Stimulated activated naive CD8-positive, alpha-beta T cell treated with anti-CD3 and anti-CD28 coated beads, Interleukin-15, amount 100 ng/mL, for 72 hours (primary cell): Measurements from ENCODE around the gene SUGP1.

Experiments used
- ATAC-seq: fragments of 150-1000 bp; cut with Tn5 transposase; 2 replicates; pipeline ENCODE4 v1.10.0; 2021; ENCODE audit warnings: mild to moderate bottlenecking, moderate library complexity
- DNase-seq, 2 donors: peaks; one replicate each; pipeline ENCODE4 v3.0.0; 2021 to 2022
- H3K27ac Mint-ChIP-seq, 2 donors: one replicate each; pipeline ENCODE4 v1.8.0; 2022; ENCODE audit warnings: mild to moderate bottlenecking in 2 of 2, mixed read lengths in 2 of 2, moderate library complexity in 2 of 2
- H3K27me3 Mint-ChIP-seq: one replicate; pipeline ENCODE4 v1.8.0; 2022; ENCODE audit warnings: mixed read lengths
- H3K4me1 Mint-ChIP-seq: one replicate; pipeline ENCODE4 v1.8.0; 2022; ENCODE audit warnings: mild to moderate bottlenecking, mixed read lengths
- H3K4me3 Mint-ChIP-seq, 2 donors: one replicate each; pipeline ENCODE4 v1.8.0; 2022; ENCODE audit warnings: mild to moderate bottlenecking in 2 of 2, mixed read lengths in 2 of 2, moderate library complexity in 1 of 2
- H3K9me3 Mint-ChIP-seq, 2 donors: one replicate each; pipeline ENCODE4 v1.8.0; 2022; ENCODE audit warnings: mixed read lengths in 2 of 2

The SUGP1 gene

GRCh38 chr19:19324059-19324770 is 3.9 kb upstream of the SUGP1 start:
- H3K27ac Mint-ChIP-seq, result peak overlapping the region in 1 of 2 donors; percentile 2
- DNase-seq (no peak), ATAC-seq (no peak)
- no peaks in the 10 kb centered on the region for H3K27me3 Mint-ChIP-seq
- H3K4me3 Mint-ChIP-seq, result no peak overlapping the region
- H3K9me3 Mint-ChIP-seq, result no peaks in the 10 kb centered on the region
- peaks cover 57% of the 10 kb centered on the region for H3K4me1 Mint-ChIP-seq

GRCh38 chr19:19321141-19321577 is 850 bp upstream of the SUGP1 start:
- Mint-ChIP-seq H3K4me3 (peak overlapping the region; percentile 88 to 98), H3K27me3 (no peaks in the 10 kb centered on the region), H3K27ac (peak overlapping the region; percentile 91 to 100), H3K9me3 (no peaks in the 10 kb centered on the region), H3K4me1 (peaks cover 57% of the 10 kb centered on the region)
- ATAC-seq (no peak), DNase-seq (no peak)

- Mint-ChIP-seq H3K27ac (peak overlapping the region; percentile 100), H3K4me1 (peaks cover 57% of the 10 kb centered on the region), H3K9me3 (no peaks in the 10 kb centered on the region), H3K27me3 (no peaks in the 10 kb centered on the region), H3K4me3 (peak overlapping the region; percentile 88 to 98)
- ATAC-seq (peak; percentile 23), DNase-seq (no peak)
Measured at GRCh38 chr19:19319732-19320360, 463 bp downstream of the SUGP1 start.

GRCh38 chr19:19316082-19316481 is 4.2 kb downstream of the SUGP1 start:
- Mint-ChIP-seq H3K9me3 (no peaks in the 10 kb centered on the region), H3K27me3 (no peaks in the 10 kb centered on the region), H3K4me3 (no peak overlapping the region), H3K4me1 (peaks cover 32% of the 10 kb centered on the region), H3K27ac (peak overlapping the region in 1 of 2 donors; percentile 93)
- DNase-seq (no peak), ATAC-seq (no peak)

GRCh38 chr19:19315444-19315843 is 4.9 kb downstream of the SUGP1 start:
- DNase-seq, result no peak
- ATAC-seq, result no peak
- Mint-ChIP-seq H3K27me3 (no peaks in the 10 kb centered on the region), H3K4me1 (peaks cover 32% of the 10 kb centered on the region), H3K4me3 (no peak overlapping the region), H3K27ac (peak overlapping the region; percentile 83 to 89), H3K9me3 (no peaks in the 10 kb centered on the region)

GRCh38 chr19:19308373-19308772 is 11.9 kb downstream of the SUGP1 start:
- Mint-ChIP-seq H3K9me3 (no peaks in the 10 kb centered on the region), H3K4me1 (no peaks in the 10 kb centered on the region), H3K27me3 (no peaks in the 10 kb centered on the region), H3K4me3 (no peak overlapping the region), H3K27ac (no peak overlapping the region)
- DNase-seq (no peak), ATAC-seq (no peak)

- Mint-ChIP-seq H3K27me3 (no peaks in the 10 kb centered on the region), H3K4me3 (no peak overlapping the region), H3K4me1 (no peaks in the 10 kb centered on the region), H3K27ac (no peak overlapping the region), H3K9me3 (no peaks in the 10 kb centered on the region)
- ATAC-seq (no peak), DNase-seq (no peak)
Measured at GRCh38 chr19:19306191-19306590, 14.1 kb downstream of the SUGP1 start.

GRCh38 chr19:19305696-19306095 is 14.6 kb downstream of the SUGP1 start:
- H3K4me1 Mint-ChIP-seq, result no peaks in the 10 kb centered on the region
- H3K27me3 Mint-ChIP-seq, result no peaks in the 10 kb centered on the region
- DNase-seq (no peak), ATAC-seq (no peak)
- no peaks in the 10 kb centered on the region for H3K9me3 Mint-ChIP-seq
- H3K4me3 Mint-ChIP-seq, result no peak overlapping the region
- peak overlapping the region in 1 of 2 donors; percentile 34 for H3K27ac Mint-ChIP-seq

GRCh38 chr19:19305066-19305465 is 15.2 kb downstream of the SUGP1 start:
- no peaks in the 10 kb centered on the region for H3K4me1 Mint-ChIP-seq
- no peaks in the 10 kb centered on the region for H3K9me3 Mint-ChIP-seq
- no peaks in the 10 kb centered on the region for H3K27me3 Mint-ChIP-seq
- no peak for DNase-seq
- no peak overlapping the region for H3K4me3 Mint-ChIP-seq
- ATAC-seq, result no peak
- no peak overlapping the region for H3K27ac Mint-ChIP-seq

GRCh38 chr19:19304186-19304965 is 15.9 kb downstream of the SUGP1 start:
- Mint-ChIP-seq H3K4me1 (no peaks in the 10 kb centered on the region), H3K4me3 (no peak overlapping the region), H3K27me3 (no peaks in the 10 kb centered on the region), H3K27ac (peak overlapping the region in 1 of 2 donors; percentile 33), H3K9me3 (no peaks in the 10 kb centered on the region)
- DNase-seq, result no peak
- no peak for ATAC-seq

GRCh38 chr19:19303411-19303810 is 16.9 kb downstream of the SUGP1 start:
- Mint-ChIP-seq H3K4me3 (no peak overlapping the region), H3K27me3 (no peaks in the 10 kb centered on the region), H3K27ac (peak overlapping the region in 1 of 2 donors; percentile 74), H3K4me1 (no peaks in the 10 kb centered on the region), H3K9me3 (no peaks in the 10 kb centered on the region)
- DNase-seq (no peak), ATAC-seq (no peak)

GRCh38 chr19:19300613-19301012 is 19.7 kb downstream of the SUGP1 start:
- Mint-ChIP-seq H3K4me1 (no peaks in the 10 kb centered on the region), H3K27ac (no peak overlapping the region), H3K9me3 (no peaks in the 10 kb centered on the region), H3K27me3 (no peaks in the 10 kb centered on the region), H3K4me3 (no peak overlapping the region)
- no peak for ATAC-seq
- no peak for DNase-seq

- Mint-ChIP-seq H3K4me3 (no peak overlapping the region), H3K4me1 (no peaks in the 10 kb centered on the region), H3K27me3 (no peaks in the 10 kb centered on the region), H3K27ac (no peak overlapping the region), H3K9me3 (no peaks in the 10 kb centered on the region)
- ATAC-seq (no peak), DNase-seq (no peak)
Measured at GRCh38 chr19:19297759-19298158, 22.6 kb downstream of the SUGP1 start.

- no peak for ATAC-seq
- Mint-ChIP-seq H3K27ac (peak overlapping the region in 1 of 2 donors; percentile 34), H3K4me3 (no peak overlapping the region), H3K4me1 (no peaks in the 10 kb centered on the region), H3K9me3 (no peaks in the 10 kb centered on the region), H3K27me3 (no peaks in the 10 kb centered on the region)
- no peak for DNase-seq
Measured at GRCh38 chr19:19296953-19297689, 23.2 kb downstream of the SUGP1 start.

GRCh38 chr19:19294914-19295313 is 25.4 kb downstream of the SUGP1 start:
- no peak for ATAC-seq
- no peak for DNase-seq
- H3K4me1 Mint-ChIP-seq, result no peaks in the 10 kb centered on the region
- H3K27me3 Mint-ChIP-seq, result no peaks in the 10 kb centered on the region
- H3K4me3 Mint-ChIP-seq, result no peak overlapping the region
- H3K27ac Mint-ChIP-seq, result peak overlapping the region in 1 of 2 donors; percentile 19
- H3K9me3 Mint-ChIP-seq, result no peaks in the 10 kb centered on the region
